HepG2 (cell line): ENCODE measurements around the gene RHBDD1. TPM values are rescaled to one million over a fixed set of nuclear protein-coding genes. Genes with fewer than 3 reads are reported as not detected.
A peak's percentile ranks its signal among the peaks of the same experiment; 100 is the strongest.

Source experiments
- ARNT ChIP-seq: fragments of 450-650 bp; IDR thresholded peaks from 2 replicates; pipeline ENCODE4 v1.6.1; 2017
- ARNTL ChIP-seq: sonication (generic); formaldehyde crosslinking; IDR thresholded peaks from 2 replicates; pipeline ENCODE4 v1.4.0; 2020; ENCODE audit warnings: mild to moderate bottlenecking, missing genetic modification reagents
- ATAD3A ChIP-seq: sonication (generic); formaldehyde crosslinking; IDR thresholded peaks from 2 replicates; pipeline ENCODE4 v1.4.0; 2020; ENCODE audit warnings: missing genetic modification reagents
- DMTF1 ChIP-seq: sonication (generic); formaldehyde crosslinking; IDR thresholded peaks from 2 replicates; pipeline ENCODE4 v1.4.0; 2020; ENCODE audit warnings: mild to moderate bottlenecking, missing genetic modification reagents
- EEA1 ChIP-seq: sonication (generic); formaldehyde crosslinking; IDR thresholded peaks from 2 replicates; pipeline ENCODE4 v1.5.1; 2020; ENCODE audit warnings: mild to moderate bottlenecking, missing genetic modification reagents, borderline replicate concordance
- FOXP4 ChIP-seq: sonication (generic); formaldehyde crosslinking; IDR thresholded peaks from 2 replicates; pipeline ENCODE4 v1.4.0; 2020; ENCODE audit warnings: missing genetic modification reagents
- JDP2 ChIP-seq: sonication (generic); formaldehyde crosslinking; IDR thresholded peaks from 2 replicates; pipeline ENCODE4 v1.8.1; 2022; ENCODE audit warnings: missing genetic modification reagents, borderline replicate concordance
- KDM3A ChIP-seq: IDR thresholded peaks from 2 replicates; pipeline ENCODE4 v1.6.1; 2018; ENCODE audit warnings: low read depth, missing compliant biosample characterization
- KLF12 ChIP-seq: sonication (generic); formaldehyde crosslinking; IDR thresholded peaks from 2 replicates; pipeline ENCODE4 v1.4.0; 2020; ENCODE audit warnings: missing genetic modification reagents, borderline replicate concordance
- MIER3 ChIP-seq: IDR thresholded peaks from 2 replicates; pipeline ENCODE4 v1.6.1; 2016; ENCODE audit warnings: missing compliant biosample characterization, borderline replicate concordance
- NFIC ChIP-seq: IDR thresholded peaks from 2 replicates; pipeline ENCODE4 v1.6.1; 2012; ENCODE audit warnings: mild to moderate bottlenecking, low read length, inconsistent platforms
- NFYC ChIP-seq: IDR thresholded peaks from 2 replicates; pipeline ENCODE4 v1.6.1; 2016; ENCODE audit warnings: missing genetic modification reagents, missing compliant biosample characterization
- POLR2A ChIP-seq, 2 experiments: IDR thresholded peaks; 2 replicates each; pipeline ENCODE4 v1.6.1; 2011; ENCODE audit warnings: low read depth in 2 of 2, low read length in 2 of 2, mild to moderate bottlenecking in 1 of 2, moderate library complexity in 1 of 2; ENCODE audit not compliant: insufficient read depth in 1 of 2
- RCOR2 ChIP-seq: IDR thresholded peaks from 2 replicates; pipeline ENCODE4 v1.6.1; 2016; ENCODE audit warnings: missing biosample characterization, missing genetic modification reagents
- SNAI1 ChIP-seq: sonication (generic); formaldehyde crosslinking; IDR thresholded peaks from 2 replicates; pipeline ENCODE4 v1.5.0; 2020; ENCODE audit warnings: mild to moderate bottlenecking, missing genetic modification reagents, borderline replicate concordance
- SP4 ChIP-seq: sonication (generic); formaldehyde crosslinking; IDR thresholded peaks from 2 replicates; pipeline ENCODE4 v1.8.1; 2023; ENCODE audit warnings: mild to moderate bottlenecking, missing genetic modification reagents
- SRSF4 ChIP-seq: fragments of 200-400 bp; formaldehyde crosslinking; IDR thresholded peaks from one replicate; pipeline ENCODE4 v1.6.1; 2018; ENCODE audit warnings: mild to moderate bottlenecking, low read depth, low read length, moderate library complexity; ENCODE audit not compliant: poor library complexity, severe bottlenecking
- SRSF9 ChIP-seq: fragments of 200-400 bp; formaldehyde crosslinking; IDR thresholded peaks from 2 replicates; pipeline ENCODE4 v1.6.1; 2018; ENCODE audit warnings: borderline replicate concordance, mild to moderate bottlenecking, low read depth, low read length; ENCODE audit not compliant: insufficient read depth, poor library complexity, severe bottlenecking
- TCF12 ChIP-seq, 2 experiments: fragments of 450-650 bp in 1 of 2; sonication (generic) in 1 of 2; formaldehyde crosslinking in 1 of 2; IDR thresholded peaks; 2 replicates each; pipeline versions ENCODE4 v1.6.1 to v1.8.0; 2017 to 2022; ENCODE audit warnings: antibody characterized with exemption in 1 of 2, mild to moderate bottlenecking in 1 of 2, missing genetic modification reagents in 1 of 2, moderate library complexity in 1 of 2
- TFE3 ChIP-seq: IDR thresholded peaks from 2 replicates; pipeline ENCODE4 v1.6.1; 2016
- ZMYM2 ChIP-seq: sonication (generic); formaldehyde crosslinking; IDR thresholded peaks from 2 replicates; pipeline ENCODE4 v1.8.0; 2022; ENCODE audit warnings: mild to moderate bottlenecking, missing genetic modification reagents
- ZNF777 ChIP-seq: sonication (generic); formaldehyde crosslinking; IDR thresholded peaks from 2 replicates; pipeline ENCODE4 v1.4.0; 2020; ENCODE audit warnings: missing genetic modification reagents
- ZSCAN22 ChIP-seq: sonication (generic); formaldehyde crosslinking; IDR thresholded peaks from 2 replicates; pipeline ENCODE4 v1.4.0; 2020; ENCODE audit warnings: mild to moderate bottlenecking, missing genetic modification reagents
- polyA plus RNA-seq, 8 experiments: library from polyadenylated mRNA; depleted of rRNA in 3 of 8; stranded (reverse) in 7 of 8; unstranded in 1 of 8; fragments of >200 nt; fragmentation: Illumina TruSeq in 4 of 8; extraction: Trizol in 4 of 8; gene quantifications; 2 replicates each; pipeline versions ENCODE4 v1.2.1 to v1.2.3, GENCODE V29; 2011 to 2016; ENCODE audit warnings: low read depth in 4 of 8, missing spikeins in 1 of 8, mixed read lengths in 1 of 8; ENCODE audit not compliant: insufficient read depth in 1 of 8
- total RNA-seq, 5 experiments: library from RNA; depleted of rRNA; stranded (reverse); fragments of >200 nt; fragmentation: Illumina TruSeq; extraction: Trizol; gene quantifications; 2 replicates each; pipeline ENCODE4 v1.2.3, GENCODE V29; 2016; ENCODE audit warnings: low read depth in 1 of 5

The RHBDD1 gene
- total and polyA plus RNA-seq, 2 of the 13 experiments (the other 11 are each of a cell fraction or from before 2014, with no cell fraction given), result 8.2 to 9.5 TPM

GRCh38 chr2:226799976-226800940 lies 35.6 kb upstream of the RHBDD1 start (continued):
- TF ChIP-seq KDM3A (CRISPR knock-in tag) (peak; percentile 17; the same call in 1 of the 2 replicates), NFIC (peak; percentile 100), SP4 (no peak), SRSF9 (no peak), ZSCAN22 (CRISPR knock-in tag) (0 out of 2 replicates have a peak, but pooled peaks have one; percentile 1), FOXP4 (peak; percentile 99), TCF12 (IDR thresholded peaks at IDR 0.05) (no peak), TCF12 (CRISPR knock-in tag; IDR thresholded peaks at IDR 0.05) (peak; percentile 95), ZMYM2 (CRISPR knock-in tag) (0 out of 2 replicates have a peak, but pooled peaks have one; percentile 63), ZNF777 (no peak), JDP2 (CRISPR knock-in tag) (0 out of 2 replicates have a peak, but pooled peaks have one; percentile 7), TFE3 (CRISPR knock-in tag) (peak; percentile 86), MIER3 (CRISPR knock-in tag) (peak; percentile 74; the same call in 1 of the 2 replicates), ARNT (no peak), NFYC (CRISPR knock-in tag) (no peak), KLF12 (CRISPR knock-in tag) (peak; percentile 39), SRSF4 (no peak), EEA1 (CRISPR knock-in tag) (no peak), RCOR2 (CRISPR knock-in tag) (peak; percentile 97), ARNTL (CRISPR knock-in tag) (peak; percentile 87), DMTF1 (no peak), POLR2A (IDR thresholded peaks at IDR 0.05; ENCODE audit: insufficient read depth in 1 of 2, low read depth in 2 of 2, low read length in 2 of 2) (peak in 1 of 2 experiments; percentile 23; a peak in 1 of 4 replicates), ATAD3A (no peak), SNAI1 (CRISPR knock-in tag) (no peak)
